Measurements from ENCODE around the gene KLHDC2. TPM values are rescaled to one million over a fixed set of nuclear protein-coding genes. Genes with fewer than 3 reads are reported as not detected.
"Not testable (repeated sequence)": the region's sequence is repeated elsewhere in the genome, so short reads cannot be mapped to it uniquely, and the experiment has no call there.

KLHDC2 gene
- total RNA-seq, 1 experiment from 2014 or later, result 24.5 TPM

DNA sequence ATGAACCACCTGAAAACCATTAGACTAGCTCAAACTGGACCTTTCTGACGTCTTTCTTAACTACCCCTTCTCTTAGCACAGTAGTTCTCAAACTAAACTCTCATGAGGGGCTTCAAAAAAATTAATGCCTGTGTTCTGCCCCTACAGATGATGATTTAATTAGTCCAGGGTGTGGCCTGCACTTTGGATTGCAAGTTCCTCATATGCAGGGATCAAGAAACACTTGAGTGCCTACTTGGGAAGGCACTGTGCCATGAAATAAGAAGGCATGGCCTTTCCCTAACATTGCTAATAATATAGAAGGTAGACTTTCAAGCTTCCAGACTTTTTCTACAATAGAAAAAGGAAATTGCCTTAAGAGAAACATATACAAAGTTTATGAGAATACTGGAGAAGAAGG, 22.8 kb upstream of the KLHDC2 start:
- in situ Hi-C loops (cut with HindIII; ENCODE audit: low pct_unique_long_range_greater_than_20kb, low sequenced_read_pairs), result no loop called here
- Histone ChIP-seq H3K27ac (ENCODE audit: low read length) (no peak overlapping the region), H3K4me3 (ENCODE audit: low read depth in 2 of 2, low read length in 2 of 2) (no peak overlapping the region), H3K9me3 (ENCODE audit: control insufficient read depth, insufficient read depth, low read depth, low read length) (no peaks in the 10 kb centered on the region), H3K27me3 (ENCODE audit: control insufficient read depth, insufficient read depth, low read length) (no peaks in the 10 kb centered on the region), H3K36me3 (ENCODE audit: control insufficient read depth, insufficient read depth, low read length) (no peaks in the 10 kb centered on the region), H3K4me1 (ENCODE audit: control insufficient read depth, insufficient read depth, low read length) (no peaks in the 10 kb centered on the region)
- ATAC-seq, result no peak
- POLR2A ChIA-PET, result no interaction called here
- DNase-seq (ENCODE audit: low read depth, low spot score), result no peak
- no TSS peak for BruUV-seq (replicated peaks)
- intact Hi-C loops (cut with micrococcal nuclease; ENCODE audit: unreplicated experiment), result no loop called here
- CTCF ChIA-PET, result no interaction called here
- TF ChIP-seq CTCF (IDR thresholded peaks at IDR 0.05) (no peak), SIN3A (IDR thresholded peaks at IDR 0.05; ENCODE audit: borderline replicate concordance, insufficient read depth, low read depth, low read length) (no peak), TCF7L2 (IDR thresholded peaks at IDR 0.05; ENCODE audit: low read depth, low read length) (no peak), POLR2AphosphoS5 (IDR thresholded peaks at IDR 0.05; ENCODE audit: low read depth, low read length) (no peak)
- TF ChIP-seq, protein P1, sequence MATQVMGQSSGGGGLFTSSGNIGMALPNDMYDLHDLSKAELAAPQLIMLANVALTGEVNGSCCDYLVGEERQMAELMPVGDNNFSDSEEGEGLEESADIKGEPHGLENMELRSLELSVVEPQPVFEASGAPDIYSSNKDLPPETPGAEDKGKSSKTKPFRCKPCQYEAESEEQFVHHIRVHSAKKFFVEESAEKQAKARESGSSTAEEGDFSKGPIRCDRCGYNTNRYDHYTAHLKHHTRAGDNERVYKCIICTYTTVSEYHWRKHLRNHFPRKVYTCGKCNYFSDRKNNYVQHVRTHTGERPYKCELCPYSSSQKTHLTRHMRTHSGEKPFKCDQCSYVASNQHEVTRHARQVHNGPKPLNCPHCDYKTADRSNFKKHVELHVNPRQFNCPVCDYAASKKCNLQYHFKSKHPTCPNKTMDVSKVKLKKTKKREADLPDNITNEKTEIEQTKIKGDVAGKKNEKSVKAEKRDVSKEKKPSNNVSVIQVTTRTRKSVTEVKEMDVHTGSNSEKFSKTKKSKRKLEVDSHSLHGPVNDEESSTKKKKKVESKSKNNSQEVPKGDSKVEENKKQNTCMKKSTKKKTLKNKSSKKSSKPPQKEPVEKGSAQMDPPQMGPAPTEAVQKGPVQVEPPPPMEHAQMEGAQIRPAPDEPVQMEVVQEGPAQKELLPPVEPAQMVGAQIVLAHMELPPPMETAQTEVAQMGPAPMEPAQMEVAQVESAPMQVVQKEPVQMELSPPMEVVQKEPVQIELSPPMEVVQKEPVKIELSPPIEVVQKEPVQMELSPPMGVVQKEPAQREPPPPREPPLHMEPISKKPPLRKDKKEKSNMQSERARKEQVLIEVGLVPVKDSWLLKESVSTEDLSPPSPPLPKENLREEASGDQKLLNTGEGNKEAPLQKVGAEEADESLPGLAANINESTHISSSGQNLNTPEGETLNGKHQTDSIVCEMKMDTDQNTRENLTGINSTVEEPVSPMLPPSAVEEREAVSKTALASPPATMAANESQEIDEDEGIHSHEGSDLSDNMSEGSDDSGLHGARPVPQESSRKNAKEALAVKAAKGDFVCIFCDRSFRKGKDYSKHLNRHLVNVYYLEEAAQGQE (IDR thresholded peaks at IDR 0.05; ENCODE audit: insufficient read depth in 1 of 2, low read depth in 2 of 2, low read length in 1 of 2), result no peak

GRCh38 chr14:49746476-49746875, 21.5 kb upstream of the KLHDC2 start:
- in situ Hi-C loops (cut with HindIII; ENCODE audit: low pct_unique_long_range_greater_than_20kb, low sequenced_read_pairs); H3K36me3 ChIP-seq (ENCODE audit: control insufficient read depth, insufficient read depth, low read length); H3K27ac ChIP-seq (ENCODE audit: low read length); CTCF ChIA-PET; H3K4me3 ChIP-seq (ENCODE audit: low read depth in 2 of 2, low read length in 2 of 2); ATAC-seq; DNase-seq (ENCODE audit: low read depth, low spot score); H3K27me3 ChIP-seq (ENCODE audit: control insufficient read depth, insufficient read depth, low read length); intact Hi-C loops (cut with micrococcal nuclease; ENCODE audit: unreplicated experiment); H3K4me1 ChIP-seq (ENCODE audit: control insufficient read depth, insufficient read depth, low read length); H3K9me3 ChIP-seq (ENCODE audit: control insufficient read depth, insufficient read depth, low read depth, low read length); BruUV-seq (replicated peaks): not testable (repeated sequence)
- POLR2A ChIA-PET, result interaction anchor here (0.6 kb wide), 1 partner anchor 112 kb away, joined by 3 read pairs; no protein-coding TSS in a partner anchor

DNA sequence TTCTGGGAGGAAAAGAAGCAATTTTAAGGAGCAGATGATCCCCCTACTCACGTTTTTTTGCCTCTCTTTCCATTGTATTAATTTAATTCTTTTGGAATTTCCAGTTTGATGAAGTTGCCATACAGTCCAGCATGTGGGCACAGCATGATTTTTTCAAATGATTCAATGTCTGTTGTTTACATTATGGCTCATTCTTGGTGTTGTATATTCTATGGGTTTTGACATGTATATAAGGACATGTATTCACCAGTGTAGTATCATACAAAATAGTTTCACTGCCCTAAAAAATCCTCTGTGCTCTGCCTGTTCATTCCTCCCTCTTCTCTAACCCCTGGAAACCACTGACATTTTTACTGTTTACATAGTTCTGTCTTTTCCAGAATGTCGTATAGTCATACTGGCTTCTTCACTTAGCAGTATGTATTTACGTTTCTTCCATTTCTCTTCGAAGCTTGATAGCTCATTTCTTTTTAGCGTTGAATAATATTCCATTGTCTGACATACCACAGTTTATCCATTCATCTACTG, 13.3 kb upstream of the KLHDC2 start:
- Histone ChIP-seq H3K9me3 (ENCODE audit: control insufficient read depth, insufficient read depth, low read depth, low read length) (no peaks in the 10 kb centered on the region), H3K27me3 (ENCODE audit: control insufficient read depth, insufficient read depth, low read length) (no peaks in the 10 kb centered on the region), H3K4me3 (ENCODE audit: low read depth in 2 of 2, low read length in 2 of 2) (no peak overlapping the region), H3K4me1 (ENCODE audit: control insufficient read depth, insufficient read depth, low read length) (no peaks in the 10 kb centered on the region), H3K27ac (ENCODE audit: low read length) (no peak overlapping the region), H3K36me3 (ENCODE audit: control insufficient read depth, insufficient read depth, low read length) (no peaks in the 10 kb centered on the region)
- in situ Hi-C loops (cut with HindIII; ENCODE audit: low pct_unique_long_range_greater_than_20kb, low sequenced_read_pairs), result no loop called here
- no peak for ATAC-seq
- DNase-seq (ENCODE audit: low read depth, low spot score), result no peak
- intact Hi-C loops (cut with micrococcal nuclease; ENCODE audit: unreplicated experiment), result no loop called here
- no TSS peak for BruUV-seq (replicated peaks)
- ChIA-PET POLR2A (no interaction called here), CTCF (no interaction called here)
- TF ChIP-seq, protein P1 (IDR thresholded peaks at IDR 0.05; ENCODE audit: insufficient read depth in 1 of 2, low read depth in 2 of 2, low read length in 1 of 2), result no peak
- TF ChIP-seq CTCF (IDR thresholded peaks at IDR 0.05) (no peak), POLR2AphosphoS5 (IDR thresholded peaks at IDR 0.05; ENCODE audit: low read depth, low read length) (no peak), TCF7L2 (IDR thresholded peaks at IDR 0.05; ENCODE audit: low read depth, low read length) (no peak), SIN3A (IDR thresholded peaks at IDR 0.05; ENCODE audit: borderline replicate concordance, insufficient read depth, low read depth, low read length) (no peak)

All from Panc1 (cell line).